HepG2 (cell line): ENCODE results near the gene COBLL1. TPM values are rescaled to one million over a fixed set of nuclear protein-coding genes. Genes with fewer than 3 reads are reported as not detected.

ENCODE experiments used
- ATAC-seq: fragments of 200-7000 bp; cut with Tn5 transposase; 3 replicates; pipeline ENCODE4 v1.9.1; 2020; ENCODE audit warnings: mild to moderate bottlenecking, moderate library complexity
- BruUV-seq: library from RNA; stranded (reverse); fragments of 400-500 nt; replicated peaks from 2 replicates; lab custom pipeline; 2021; lab: Mats Ljungman, UMichigan
- CTCF ChIA-PET: fragments of 300-600 bp; formaldehyde crosslinking; extraction: SDS; loops from one replicate; lab custom pipeline; 2021; ENCODE audit warnings: low total read pairs, inconsistent platforms, low intra/inter-chr PET ratio; lab: Yijun Ruan, JAX
- POLR2A ChIA-PET: fragments of 350-600 bp; sonication (Branson Sonifier 250); formaldehyde crosslinking; loops from one replicate; lab custom pipeline; 2020; ENCODE audit warnings: antibody characterized with exemption, inconsistent platforms; lab: Yijun Ruan, JAX
- DNase-seq: peaks from one replicate; pipeline ENCODE4 v3.0.0-alpha.2; 2015; ENCODE audit warnings: low spot score
- FAIRE-seq: peaks from 3 replicates; lab custom pipeline; 2011; peaks lifted over from hg19 to GRCh38; lab: Jason Lieb, UNC
- H2AFZ ChIP-seq: one replicate; pipeline ENCODE4 v1.6.1; 2011; ENCODE audit warnings: low read length, inconsistent platforms
- H3K27ac ChIP-seq: fragments of 300-600 bp; 3 replicates; pipeline ENCODE4 v1.8.0; 2011; ENCODE audit warnings: mixed run types, mild to moderate bottlenecking, mixed read lengths, low read length, inconsistent platforms; ENCODE audit not compliant: insufficient read depth; ENCODE audit errors: extremely low read length
- H3K27me3 ChIP-seq, 2 experiments: fragments of 200-600 bp in 1 of 2; 2 replicates in 1 of 2; 3 replicates in 1 of 2; pipeline versions ENCODE4 v1.6.0 to v1.8.0; 2011; ENCODE audit warnings: low read length in 2 of 2, mild to moderate bottlenecking in 2 of 2, moderate library complexity in 2 of 2, inconsistent platforms in 1 of 2; ENCODE audit not compliant: insufficient read depth in 2 of 2, control insufficient read depth in 1 of 2
- H3K36me3 ChIP-seq, 2 experiments: fragments of 200-600 bp in 1 of 2; replicated peaks in 1 of 2; 2 replicates in 1 of 2; 3 replicates in 1 of 2; pipeline versions ENCODE4 v1.5.1 to v1.8.0; 2011; ENCODE audit warnings: low read length in 2 of 2, inconsistent platforms in 1 of 2; ENCODE audit not compliant: insufficient read depth in 2 of 2, control insufficient read depth in 1 of 2
- H3K4me1 ChIP-seq: 2 replicates; pipeline ENCODE4 v1.5.1; 2012; ENCODE audit warnings: low read length, inconsistent platforms; ENCODE audit not compliant: insufficient read depth
- H3K4me2 ChIP-seq: 2 replicates; pipeline ENCODE4 v1.6.0; 2011; ENCODE audit warnings: low read depth, low read length, inconsistent platforms
- H3K4me3 ChIP-seq, 3 experiments: fragments of 200-600 bp in 1 of 3; sonication (generic), shearing (Covaris generic) in 1 of 3; replicated peaks in 1 of 3; 2 replicates each; pipeline ENCODE4 v1.5.1; 2011 to 2016; ENCODE audit warnings: low read length in 3 of 3, inconsistent platforms in 2 of 3, low read depth in 2 of 3, mild to moderate bottlenecking in 2 of 3, control low read depth in 1 of 3, mixed read lengths in 1 of 3; ENCODE audit not compliant: insufficient read depth in 1 of 3
- H3K79me2 ChIP-seq: one replicate; pipeline ENCODE4 v1.6.1; 2011; ENCODE audit warnings: low read length, inconsistent platforms; ENCODE audit not compliant: insufficient read depth
- H3K9ac ChIP-seq: 2 replicates; pipeline ENCODE4 v1.6.0; 2011; ENCODE audit warnings: mild to moderate bottlenecking, low read depth, low read length, inconsistent platforms; ENCODE audit not compliant: insufficient read depth
- H3K9me3 ChIP-seq: 2 replicates; pipeline ENCODE4 v1.5.1; 2012; ENCODE audit warnings: mild to moderate bottlenecking, low read length
- H4K20me1 ChIP-seq: 2 replicates; pipeline ENCODE4 v1.6.0; 2011; ENCODE audit warnings: inconsistent platforms, mild to moderate bottlenecking, low read length, moderate library complexity; ENCODE audit not compliant: insufficient read depth
- BCL6 ChIP-seq: IDR thresholded peaks from 2 replicates; pipeline ENCODE4 v1.6.1; 2016; ENCODE audit warnings: missing genetic modification reagents, missing compliant biosample characterization
- HOXA3 ChIP-seq: sonication (generic); formaldehyde crosslinking; IDR thresholded peaks from 2 replicates; pipeline ENCODE4 v1.5.0; 2020; ENCODE audit warnings: missing genetic modification reagents
- KMT2B ChIP-seq: IDR thresholded peaks from 2 replicates; pipeline ENCODE4 v1.6.1; 2016; ENCODE audit warnings: missing genetic modification reagents, missing compliant biosample characterization
- PHF5A ChIP-seq: IDR thresholded peaks from one replicate; pipeline ENCODE4 v1.6.1; 2018; ENCODE audit warnings: low read depth, missing genetic modification reagents; ENCODE audit not compliant: unreplicated experiment
- PRPF4 ChIP-seq: fragments of 200-400 bp; formaldehyde crosslinking; IDR thresholded peaks from 2 replicates; pipeline ENCODE4 v1.6.1; 2016; ENCODE audit warnings: low read length, low read depth; ENCODE audit not compliant: poor library complexity, severe bottlenecking
- SCMH1 ChIP-seq: sonication (generic); formaldehyde crosslinking; IDR thresholded peaks from 2 replicates; pipeline ENCODE4 v1.9.0; 2021; ENCODE audit warnings: missing genetic modification reagents, mild to moderate bottlenecking, borderline replicate concordance
- USF2 ChIP-seq, 2 experiments: sonication (generic) in 1 of 2; formaldehyde crosslinking in 1 of 2; IDR thresholded peaks; 2 replicates each; pipeline versions ENCODE4 v1.5.1 to v1.6.1; 2011 to 2020; ENCODE audit warnings: borderline replicate concordance in 1 of 2, low read depth in 1 of 2, low read length in 1 of 2, mild to moderate bottlenecking in 1 of 2, missing genetic modification reagents in 1 of 2, moderate library complexity in 1 of 2
- YY1 ChIP-seq: IDR thresholded peaks from 2 replicates; pipeline ENCODE4 v1.6.1; 2011; ENCODE audit warnings: low read length, low read depth, moderate library complexity, mild to moderate bottlenecking; ENCODE audit not compliant: insufficient read depth, insufficient replicate concordance
- ZIK1 ChIP-seq: sonication (generic); formaldehyde crosslinking; IDR thresholded peaks from 2 replicates; pipeline ENCODE4 v1.5.0; 2020; ENCODE audit warnings: mild to moderate bottlenecking, low read depth, missing genetic modification reagents, borderline replicate concordance
- ZNF24 ChIP-seq: fragments of 450-650 bp; IDR thresholded peaks from 2 replicates; pipeline ENCODE4 v1.6.1; 2017; ENCODE audit warnings: antibody characterized with exemption, mild to moderate bottlenecking
- ZNF264 ChIP-seq: sonication (generic); formaldehyde crosslinking; IDR thresholded peaks from 2 replicates; pipeline ENCODE4 v1.4.0; 2020; ENCODE audit warnings: missing genetic modification reagents
- ZNF510 ChIP-seq: sonication (generic); formaldehyde crosslinking; IDR thresholded peaks from 2 replicates; pipeline ENCODE4 v1.4.0; 2020; ENCODE audit warnings: low read depth, mild to moderate bottlenecking, missing genetic modification reagents
- ZNF574 ChIP-seq: sonication (generic); formaldehyde crosslinking; IDR thresholded peaks from 2 replicates; pipeline ENCODE4 v1.4.0; 2020; ENCODE audit warnings: missing genetic modification reagents
- ZNF678 ChIP-seq: sonication (generic); formaldehyde crosslinking; IDR thresholded peaks from 2 replicates; pipeline ENCODE4 v1.4.0; 2020; ENCODE audit warnings: mild to moderate bottlenecking, missing genetic modification reagents
- ZNF800 ChIP-seq: sonication (generic); formaldehyde crosslinking; IDR thresholded peaks from 2 replicates; pipeline ENCODE4 v1.4.0; 2020; ENCODE audit warnings: missing genetic modification reagents
- WGBS: methylation state at CpG from one replicate; pipeline ENCODE4 v1.1.6; 2017; ENCODE audit warnings: low lambda C conversion rate; 5-methylcytosine and 5-hydroxymethylcytosine counted together
- in situ Hi-C: cut with HindIII; loops from 2 replicates; pipeline ENCODE4 v1.10.0; 2017; ENCODE audit warnings: low pct_unique_long_range_greater_than_20kb; ENCODE audit not compliant: extremely low pct_ligation_motif_present
- intact Hi-C: fragments of 100-400 bp; cut with micrococcal nuclease; formaldehyde crosslinking; loops from one replicate; pipeline ENCODE4 v1.10.0; 2022; ENCODE audit not compliant: unreplicated experiment
- polyA plus RNA-seq, 8 experiments: library from polyadenylated mRNA; depleted of rRNA in 3 of 8; stranded (reverse) in 7 of 8; unstranded in 1 of 8; fragments of >200 nt; fragmentation: Illumina TruSeq in 4 of 8; extraction: Trizol in 4 of 8; gene quantifications; 2 replicates each; pipeline versions ENCODE4 v1.2.1 to v1.2.3, GENCODE V29; 2011 to 2016; ENCODE audit warnings: low read depth in 4 of 8, missing spikeins in 1 of 8, mixed read lengths in 1 of 8; ENCODE audit not compliant: insufficient read depth in 1 of 8
- total RNA-seq, 5 experiments: library from RNA; depleted of rRNA; stranded (reverse); fragments of >200 nt; fragmentation: Illumina TruSeq; extraction: Trizol; gene quantifications; 2 replicates each; pipeline ENCODE4 v1.2.3, GENCODE V29; 2016; ENCODE audit warnings: low read depth in 1 of 5

The COBLL1 gene
- total and polyA plus RNA-seq, 2 of the 13 experiments (the other 11 are each of a cell fraction or from before 2014, with no cell fraction given), result 32.6 to 86.8 TPM

- 96% methylated on average over 4 of the region's 4 CpGs for WGBS
- no peaks in the 10 kb centered on the region; a peak in 1 of 5 replicates for H3K36me3 ChIP-seq
- intact Hi-C loops, result no loop called here
- H3K4me2 ChIP-seq, result peak overlapping the region; percentile 8; the same call in 1 of the 2 replicates
- FAIRE-seq, result no peak
- ChIA-PET CTCF (no interaction called here), POLR2A (no interaction called here)
- H3K79me2 ChIP-seq, result peaks cover 85% of the 10 kb centered on the region
- H3K4me1 ChIP-seq, result peaks cover 31% of the 10 kb centered on the region
- DNase-seq, result no peak
- no peak overlapping the region for H2AFZ ChIP-seq
- H4K20me1 ChIP-seq, result no peaks in the 10 kb centered on the region
- in situ Hi-C loops, result no loop called here
- no peaks in the 10 kb centered on the region for H3K27me3 ChIP-seq
- TF ChIP-seq USF2 (IDR thresholded peaks at IDR 0.05; ENCODE audit: low read depth, low read length) (no peak), USF2 (CRISPR knock-in tag; IDR thresholded peaks at IDR 0.05; ENCODE audit: borderline replicate concordance) (no peak), HOXA3 (CRISPR knock-in tag) (no peak), PRPF4 (no peak), BCL6 (CRISPR knock-in tag) (no peak), SCMH1 (CRISPR knock-in tag) (no peak), ZNF574 (CRISPR knock-in tag) (no peak), ZNF264 (CRISPR knock-in tag) (no peak), KMT2B (CRISPR knock-in tag) (no peak), ZNF800 (CRISPR knock-in tag) (no peak), ZNF24 (no peak), ZIK1 (CRISPR knock-in tag) (no peak), ZNF678 (CRISPR knock-in tag) (no peak), YY1 (no peak), PHF5A (no peak), ZNF510 (CRISPR knock-in tag) (no peak)
- H3K9me3 ChIP-seq, result no peaks in the 10 kb centered on the region
- H3K9ac ChIP-seq, result no peak overlapping the region
- no peak overlapping the region for H3K4me3 ChIP-seq
- no peak overlapping the region for H3K27ac ChIP-seq
- ATAC-seq, result no peak
- BruUV-seq, result no TSS peak
Observed at GRCh38 chr2:164766216-164766953, 75.2 kb downstream of the COBLL1 start.
